ENCODE measurements around the gene AP1M2.
A peak's percentile ranks its signal among the peaks of the same experiment; 100 is the strongest.

The AP1M2 gene

DNA sequence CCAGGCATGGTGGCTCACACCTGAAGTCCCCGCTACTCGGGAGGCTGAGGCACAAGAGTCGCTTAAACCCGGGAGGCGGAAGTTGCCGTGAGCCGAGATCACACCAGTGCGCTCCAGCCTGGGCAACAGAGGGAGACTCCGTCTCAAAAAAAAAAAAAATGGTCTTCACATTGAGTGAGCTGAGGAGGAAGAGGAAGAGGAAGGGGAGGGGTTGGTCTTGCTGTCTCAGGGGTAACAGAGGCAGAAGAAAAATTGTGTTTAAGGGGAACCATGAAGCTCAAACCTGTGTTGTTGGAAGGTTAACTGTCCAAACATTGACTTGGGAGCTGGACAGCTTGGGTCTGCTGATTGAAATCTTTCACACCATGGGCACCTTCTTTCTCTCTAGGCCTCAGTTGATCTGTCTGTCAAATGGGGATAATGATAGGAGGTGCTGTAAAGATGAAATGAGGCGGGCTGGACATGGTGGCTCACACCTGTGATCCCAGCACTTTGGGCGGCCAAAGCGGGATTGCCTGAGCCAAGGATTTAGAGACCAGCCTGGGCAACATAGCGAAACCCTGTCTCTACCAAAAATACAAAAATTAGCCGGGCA is 28.4 kb upstream of the AP1M2 start:
- TF ChIP-seq, protein P1, sequence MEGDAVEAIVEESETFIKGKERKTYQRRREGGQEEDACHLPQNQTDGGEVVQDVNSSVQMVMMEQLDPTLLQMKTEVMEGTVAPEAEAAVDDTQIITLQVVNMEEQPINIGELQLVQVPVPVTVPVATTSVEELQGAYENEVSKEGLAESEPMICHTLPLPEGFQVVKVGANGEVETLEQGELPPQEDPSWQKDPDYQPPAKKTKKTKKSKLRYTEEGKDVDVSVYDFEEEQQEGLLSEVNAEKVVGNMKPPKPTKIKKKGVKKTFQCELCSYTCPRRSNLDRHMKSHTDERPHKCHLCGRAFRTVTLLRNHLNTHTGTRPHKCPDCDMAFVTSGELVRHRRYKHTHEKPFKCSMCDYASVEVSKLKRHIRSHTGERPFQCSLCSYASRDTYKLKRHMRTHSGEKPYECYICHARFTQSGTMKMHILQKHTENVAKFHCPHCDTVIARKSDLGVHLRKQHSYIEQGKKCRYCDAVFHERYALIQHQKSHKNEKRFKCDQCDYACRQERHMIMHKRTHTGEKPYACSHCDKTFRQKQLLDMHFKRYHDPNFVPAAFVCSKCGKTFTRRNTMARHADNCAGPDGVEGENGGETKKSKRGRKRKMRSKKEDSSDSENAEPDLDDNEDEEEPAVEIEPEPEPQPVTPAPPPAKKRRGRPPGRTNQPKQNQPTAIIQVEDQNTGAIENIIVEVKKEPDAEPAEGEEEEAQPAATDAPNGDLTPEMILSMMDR (IDR thresholded peaks at IDR 0.05) = no peak
- no peak for DNase-seq (ENCODE audit: low spot score)
- Histone ChIP-seq H3K27ac (peak overlapping the region in 1 of 2 donors; percentile 35), H3K4me3 (no peak overlapping the region)

GRCh38 chr19:10612499-10613119 is 25.5 kb upstream of the AP1M2 start:
- DNase-seq (ENCODE audit: low spot score) = peak; percentile 92
- TF ChIP-seq, protein P1 (IDR thresholded peaks at IDR 0.05) = no peak
- Histone ChIP-seq H3K27ac (peak overlapping the region; percentile 66 to 89), H3K4me3 (peak overlapping the region; percentile 41)

GRCh38 chr19:10611907-10612306 is 24.8 kb upstream of the AP1M2 start:
- DNase-seq (ENCODE audit: low spot score) = no peak
- TF ChIP-seq, protein P1 (IDR thresholded peaks at IDR 0.05) = no peak
- no peak overlapping the region for H3K4me3 ChIP-seq
- peak overlapping the region; percentile 66 to 89 for H3K27ac ChIP-seq

- peak overlapping the region; percentile 89 for H3K4me3 ChIP-seq
- no peak for DNase-seq (ENCODE audit: low spot score)
- TF ChIP-seq, protein P1 (IDR thresholded peaks at IDR 0.05) = no peak
- H3K27ac ChIP-seq = peak overlapping the region; percentile 93 to 100
Measured at GRCh38 chr19:10604460-10604980, 17.4 kb upstream of the AP1M2 start.

- Histone ChIP-seq H3K27ac (peak overlapping the region; percentile 93 to 100), H3K4me3 (peak overlapping the region; percentile 89)
- TF ChIP-seq, protein P1 (IDR thresholded peaks at IDR 0.05) = no peak
- no peak for DNase-seq (ENCODE audit: low spot score)
Measured at GRCh38 chr19:10603873-10604459, 16.9 kb upstream of the AP1M2 start.

DNA sequence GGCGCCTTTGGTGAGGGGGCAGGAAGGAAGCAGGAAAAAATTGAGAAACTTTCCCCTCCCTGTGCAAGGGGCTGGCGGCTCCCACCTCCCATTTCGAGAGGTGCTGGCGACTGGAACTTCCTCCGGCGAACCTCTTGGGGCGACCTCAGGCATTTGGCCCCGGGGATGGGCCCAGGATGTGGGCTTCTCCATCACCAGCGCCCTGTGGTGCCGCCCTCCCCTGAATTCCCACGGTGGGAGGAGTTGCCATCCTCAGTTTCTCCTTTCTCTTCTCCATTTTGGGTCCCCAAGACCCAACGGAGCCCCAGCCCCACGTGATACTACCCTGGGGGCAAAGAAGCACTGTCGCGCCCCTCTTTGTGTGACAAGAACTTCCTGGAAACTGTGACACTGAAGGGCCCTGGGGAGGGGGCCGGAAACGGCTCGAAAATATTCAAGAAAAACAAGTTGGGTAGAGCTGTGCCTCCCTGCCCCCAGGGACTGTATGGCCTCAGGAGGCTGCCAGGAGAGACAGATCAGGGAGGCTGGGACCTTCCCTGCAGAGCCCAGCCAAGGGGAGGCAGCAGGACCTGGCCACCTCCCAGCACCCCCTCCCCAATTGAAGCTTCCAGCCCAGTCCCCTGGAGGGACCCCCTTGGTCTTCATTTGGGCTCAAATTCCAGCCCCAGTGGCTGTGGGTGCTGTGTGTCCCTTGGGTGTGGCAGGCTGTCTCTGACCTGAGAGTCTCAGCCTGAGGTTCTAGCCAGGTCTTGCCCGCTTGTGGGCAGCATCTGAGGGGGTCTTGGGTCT is 16.2 kb upstream of the AP1M2 start:
- DNase-seq (ENCODE audit: low spot score) = peak; percentile 82
- TF ChIP-seq, protein P1 (IDR thresholded peaks at IDR 0.05) = no peak
- Histone ChIP-seq H3K27ac (peak overlapping the region; percentile 93 to 100), H3K4me3 (peak overlapping the region; percentile 89)

Measured in coronary artery (tissue), 2 donors.